Osteocyte (in vitro differentiated cells): ENCODE data around the gene CTNS. TPM values are rescaled to one million over a fixed set of nuclear protein-coding genes. Genes with fewer than 3 reads are reported as not detected.

Source experiments
- DNase-seq: peaks from one replicate; pipeline ENCODE4 v3.0.0; 2021; ENCODE audit warnings: mixed read lengths; ENCODE audit not compliant: unreplicated experiment; ENCODE audit errors: extremely low spot score
- H3K27ac Mint-ChIP-seq: one replicate; pipeline ENCODE4 v1.8.0; 2021; ENCODE audit warnings: mild to moderate bottlenecking, mixed read lengths; ENCODE audit not compliant: unreplicated experiment
- H3K27me3 Mint-ChIP-seq: one replicate; pipeline ENCODE4 v1.8.0; 2021; ENCODE audit warnings: mixed read lengths; ENCODE audit not compliant: unreplicated experiment
- H3K36me3 Mint-ChIP-seq: one replicate; pipeline ENCODE4 v1.8.0; 2021; ENCODE audit warnings: mixed read lengths; ENCODE audit not compliant: unreplicated experiment
- H3K4me1 Mint-ChIP-seq: one replicate; pipeline ENCODE4 v1.8.0; 2021; ENCODE audit warnings: mixed read lengths; ENCODE audit not compliant: unreplicated experiment
- H3K4me3 Mint-ChIP-seq: one replicate; pipeline ENCODE4 v1.8.0; 2021; ENCODE audit warnings: mild to moderate bottlenecking, moderate library complexity, mixed read lengths; ENCODE audit not compliant: unreplicated experiment
- H3K9me3 Mint-ChIP-seq: one replicate; pipeline ENCODE4 v1.8.0; 2021; ENCODE audit warnings: mixed read lengths; ENCODE audit not compliant: unreplicated experiment
- CTCF ChIP-seq: fragments of 200-600 bp; sonication (generic); IDR thresholded peaks from 2 replicates; pipeline ENCODE4 v1.5.0; 2021; ENCODE audit warnings: antibody characterized with exemption, mild to moderate bottlenecking, moderate library complexity
- total RNA-seq: library from RNA; stranded (reverse); gene quantifications from 2 replicates; pipeline ENCODE4 v1.2.1, GENCODE V29; 2021

The CTNS gene
- total RNA-seq, 1 donor from 2014 or later, result 23.8 TPM

DNA sequence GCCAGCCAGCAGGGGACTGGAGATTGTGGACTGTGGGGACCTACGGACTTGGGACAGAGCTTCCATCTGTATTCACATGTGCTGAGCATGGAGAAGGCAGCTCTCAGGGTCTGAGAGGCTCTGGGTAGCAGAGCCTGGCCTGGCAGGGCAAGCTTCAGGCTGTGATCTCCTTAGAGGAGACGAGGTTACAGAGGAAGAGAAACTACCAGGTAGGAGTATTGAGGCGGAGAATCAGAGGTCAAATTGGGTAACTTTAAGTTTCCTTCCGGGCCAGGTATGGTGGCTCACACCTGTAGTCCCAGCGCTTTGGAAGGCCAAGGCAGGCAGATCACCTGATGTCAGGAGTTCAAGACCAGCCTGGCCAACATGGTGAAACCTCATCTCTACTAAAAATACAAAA lies 8.8 kb downstream of the CTNS start:
- DNase-seq, result no peak
- H3K36me3 Mint-ChIP-seq, result peaks cover 13% of the 10 kb centered on the region
- no peaks in the 10 kb centered on the region for H3K27me3 Mint-ChIP-seq
- TF ChIP-seq CTCF, result no peak
- H3K4me3 Mint-ChIP-seq, result no peak overlapping the region
- no peaks in the 10 kb centered on the region for H3K4me1 Mint-ChIP-seq
- H3K27ac Mint-ChIP-seq, result no peak overlapping the region
- no peaks in the 10 kb centered on the region for H3K9me3 Mint-ChIP-seq

GRCh38 chr17:3647251-3647650 lies 10.7 kb downstream of the CTNS start:
- Mint-ChIP-seq H3K9me3 (no peaks in the 10 kb centered on the region), H3K4me3 (no peak overlapping the region), H3K27ac (no peak overlapping the region), H3K36me3 (peaks cover 13% of the 10 kb centered on the region), H3K4me1 (no peaks in the 10 kb centered on the region), H3K27me3 (no peaks in the 10 kb centered on the region)
- DNase-seq, result no peak
- TF ChIP-seq CTCF, result no peak

DNA sequence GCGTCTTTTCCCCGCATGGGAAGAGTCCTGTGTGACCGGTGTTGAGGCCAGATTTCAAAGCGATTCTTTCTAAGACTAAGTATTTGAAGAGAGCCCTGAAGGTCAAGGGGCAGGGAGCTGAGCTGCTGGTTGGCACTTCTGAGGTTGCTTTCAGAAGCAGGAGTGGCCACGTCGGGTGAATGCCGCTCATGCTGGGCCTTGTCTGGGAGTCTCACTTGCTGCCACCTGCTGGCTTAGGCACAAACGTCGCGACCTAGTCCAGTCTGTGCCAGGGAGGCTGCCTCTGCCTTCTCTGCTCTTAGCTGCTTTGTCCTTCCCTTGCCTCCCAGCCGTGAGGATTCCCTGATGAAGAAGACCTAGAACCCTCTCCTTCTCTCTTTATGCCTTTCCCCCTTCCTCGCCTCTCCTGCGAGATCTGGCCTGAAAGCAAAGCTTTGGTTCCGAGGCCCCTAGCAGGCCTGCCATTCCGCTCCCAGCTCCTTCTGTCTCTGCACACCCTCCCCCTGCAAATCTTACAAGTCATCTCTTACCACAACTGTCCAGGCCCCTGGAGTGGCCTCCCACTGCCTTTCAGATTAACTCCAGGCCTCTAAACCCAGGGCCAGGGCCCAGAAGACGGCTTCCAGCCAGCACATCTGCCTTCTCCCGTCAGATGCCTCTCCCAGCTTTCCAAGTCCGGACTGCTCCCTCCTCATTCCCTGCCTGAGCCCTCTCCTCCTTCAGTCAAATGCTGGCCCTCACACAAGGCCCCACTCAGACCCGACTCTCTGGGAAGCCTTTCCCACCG lies 11.4 kb downstream of the CTNS start:
- Mint-ChIP-seq H3K9me3 (no peaks in the 10 kb centered on the region), H3K36me3 (peaks cover 10% of the 10 kb centered on the region), H3K4me3 (no peak overlapping the region), H3K27ac (no peak overlapping the region), H3K27me3 (no peaks in the 10 kb centered on the region), H3K4me1 (no peaks in the 10 kb centered on the region)
- no peak for DNase-seq
- TF ChIP-seq CTCF, result peak; percentile 54

DNA sequence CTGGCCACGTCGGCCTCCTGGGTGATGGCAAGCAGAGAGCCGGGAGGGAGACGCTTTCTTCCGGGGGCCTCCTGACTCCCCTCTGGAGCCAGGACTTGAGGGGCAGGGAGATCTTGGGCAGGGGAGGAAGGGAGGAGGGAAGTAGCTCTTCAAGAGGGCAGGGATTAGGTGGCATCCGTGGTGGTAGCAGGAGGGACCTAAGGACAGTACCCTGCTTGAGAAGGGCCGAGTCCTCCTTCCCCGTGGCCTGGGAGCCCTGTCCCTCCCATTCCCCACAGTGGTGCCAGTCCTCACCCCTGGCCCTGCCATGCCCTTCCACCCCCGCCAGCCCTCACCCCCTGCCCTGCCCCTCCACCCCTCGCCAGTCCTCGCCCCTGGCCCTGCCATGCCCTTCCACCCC lies 19.2 kb downstream of the CTNS start:
- no peak for TF ChIP-seq CTCF
- no peak overlapping the region for H3K27ac Mint-ChIP-seq
- H3K36me3 Mint-ChIP-seq, result no peaks in the 10 kb centered on the region
- H3K9me3 Mint-ChIP-seq, result no peaks in the 10 kb centered on the region
- no peak for DNase-seq
- H3K4me3 Mint-ChIP-seq, result no peak overlapping the region
- H3K27me3 Mint-ChIP-seq, result no peaks in the 10 kb centered on the region
- peaks cover 19% of the 10 kb centered on the region for H3K4me1 Mint-ChIP-seq

GRCh38 chr17:3656353-3656752 lies 19.8 kb downstream of the CTNS start:
- Mint-ChIP-seq H3K27me3 (no peaks in the 10 kb centered on the region), H3K27ac (no peak overlapping the region), H3K4me3 (no peak overlapping the region), H3K9me3 (no peaks in the 10 kb centered on the region), H3K4me1 (peaks cover 22% of the 10 kb centered on the region), H3K36me3 (peaks cover 3% of the 10 kb centered on the region)
- TF ChIP-seq CTCF, result no peak
- no peak for DNase-seq
